ENCODE data around the gene MRPS27. TPM values are rescaled to one million over a fixed set of nuclear protein-coding genes. Genes with fewer than 3 reads are reported as not detected.

Gene MRPS27
- total and polyA plus RNA-seq, 2 of the 13 experiments (the other 11 are each of a cell fraction or from before 2014, with no cell fraction given), result 71.8 to 115 TPM

DNA sequence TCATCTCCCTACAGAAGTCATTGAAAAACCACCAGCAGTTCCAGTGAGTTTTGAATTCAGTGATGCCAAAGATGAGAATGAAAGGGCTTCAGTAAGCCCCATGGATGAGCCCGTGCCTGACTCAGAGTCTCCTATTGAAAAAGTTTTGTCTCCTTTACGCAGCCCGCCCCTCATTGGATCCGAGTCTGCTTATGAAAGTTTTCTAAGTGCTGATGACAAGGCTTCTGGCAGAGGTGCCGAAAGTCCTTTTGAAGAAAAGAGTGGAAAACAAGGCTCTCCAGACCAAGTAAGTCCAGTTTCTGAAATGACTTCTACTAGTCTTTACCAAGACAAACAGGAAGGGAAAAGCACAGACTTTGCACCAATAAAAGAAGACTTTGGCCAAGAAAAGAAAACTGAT lies 122.6 kb downstream of the MRPS27 start:
- no peak overlapping the region for H3K27ac ChIP-seq (ENCODE audit: extremely low read length, insufficient read depth, low read length)
- DNase-seq (ENCODE audit: low spot score), result no peak
- FAIRE-seq, result no peak
- no peaks in the 10 kb centered on the region for H3K4me1 ChIP-seq (ENCODE audit: insufficient read depth, low read length)
- intact Hi-C loops (cut with micrococcal nuclease; ENCODE audit: unreplicated experiment), result loop anchor here (2.0 kb wide), 1 partner anchor 49 kb away; no protein-coding TSS in a partner anchor
- no peak overlapping the region for H2AFZ ChIP-seq (ENCODE audit: low read length)
- no peaks in the 10 kb centered on the region for H3K79me2 ChIP-seq (ENCODE audit: insufficient read depth, low read length)
- H3K27me3 ChIP-seq (ENCODE audit: control insufficient read depth in 1 of 2, insufficient read depth in 2 of 2, low read length in 2 of 2), result no peaks in the 10 kb centered on the region
- ChIA-PET POLR2A (no interaction called here), CTCF (ENCODE audit: low intra/inter-chr PET ratio, low total read pairs) (no interaction called here)
- no peak overlapping the region for H3K4me2 ChIP-seq (ENCODE audit: low read depth, low read length)
- no peak for ATAC-seq
- 95% methylated on average over 5 of the region's 5 CpGs for WGBS (ENCODE audit: low lambda C conversion rate)
- no peaks in the 10 kb centered on the region for H4K20me1 ChIP-seq (ENCODE audit: insufficient read depth, low read length)
- TF ChIP-seq MED1 (CRISPR knock-in tag; IDR thresholded peaks at IDR 0.05) (no peak), ZNF362 (CRISPR knock-in tag; IDR thresholded peaks at IDR 0.05; ENCODE audit: borderline replicate concordance) (no peak), ZNF383 (CRISPR knock-in tag; IDR thresholded peaks at IDR 0.05; ENCODE audit: borderline replicate concordance) (no peak), ELF3 (CRISPR knock-in tag; IDR thresholded peaks at IDR 0.05) (no peak)
- TF ChIP-seq, protein P1, sequence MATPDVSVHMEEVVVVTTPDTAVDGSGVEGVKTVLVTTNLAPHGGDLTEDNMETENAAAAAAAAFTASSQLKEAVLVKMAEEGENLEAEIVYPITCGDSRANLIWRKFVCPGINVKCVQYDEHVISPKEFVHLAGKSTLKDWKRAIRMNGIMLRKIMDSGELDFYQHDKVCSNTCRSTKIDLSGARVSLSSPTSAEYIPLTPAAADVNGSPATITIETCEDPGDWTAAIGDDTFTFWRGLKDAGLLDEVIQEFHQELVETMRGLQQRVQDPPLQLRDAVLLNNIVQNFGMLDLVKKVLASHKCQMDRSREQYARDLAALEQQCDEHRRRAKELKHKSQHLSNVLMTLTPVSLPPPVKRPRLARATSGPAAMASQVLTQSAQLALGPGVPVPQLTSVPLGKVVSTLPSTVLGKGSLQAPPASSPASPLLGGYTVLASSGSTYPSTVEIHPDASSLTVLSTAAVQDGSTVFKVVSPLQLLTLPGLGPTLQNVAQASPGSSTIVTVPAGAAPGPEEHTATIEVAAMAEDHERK (CRISPR knock-in tag; IDR thresholded peaks at IDR 0.05; ENCODE audit: low read depth), result no peak
- H3K9me3 ChIP-seq (ENCODE audit: low read length), result no peaks in the 10 kb centered on the region
- H3K36me3 ChIP-seq (replicated peaks in 1 of 2; ENCODE audit: control insufficient read depth in 1 of 2, insufficient read depth in 2 of 2, low read length in 2 of 2), result 0 out of 5 replicates have a peak, but pooled peaks cover 0 to 4% of the 10 kb centered on the region in 2 experiments
- in situ Hi-C loops (cut with HindIII; ENCODE audit: extremely low pct_ligation_motif_present, low pct_unique_long_range_greater_than_20kb), result no loop called here
- no peak overlapping the region for H3K4me3 ChIP-seq (replicated peaks in 1 of 3; ENCODE audit: insufficient read depth in 1 of 3, low read depth in 2 of 3, low read length in 3 of 3)
- H3K9ac ChIP-seq (ENCODE audit: insufficient read depth, low read depth, low read length), result no peak overlapping the region
- BruUV-seq (replicated peaks), result no TSS peak

DNA sequence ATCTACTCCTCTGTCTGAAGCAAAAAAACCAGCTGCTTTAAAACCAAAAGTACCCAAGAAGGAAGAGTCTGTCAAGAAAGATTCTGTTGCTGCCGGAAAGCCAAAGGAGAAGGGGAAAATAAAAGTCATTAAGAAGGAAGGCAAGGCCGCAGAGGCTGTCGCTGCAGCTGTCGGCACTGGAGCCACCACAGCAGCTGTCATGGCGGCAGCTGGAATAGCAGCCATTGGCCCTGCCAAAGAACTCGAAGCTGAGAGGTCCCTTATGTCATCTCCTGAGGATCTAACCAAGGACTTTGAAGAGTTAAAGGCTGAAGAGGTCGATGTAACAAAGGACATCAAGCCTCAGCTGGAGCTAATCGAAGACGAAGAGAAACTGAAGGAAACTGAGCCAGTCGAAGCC lies 124.5 kb downstream of the MRPS27 start:
- WGBS (ENCODE audit: low lambda C conversion rate), result 83% methylated on average over 10 of the region's 10 CpGs
- CTCF ChIA-PET (ENCODE audit: low intra/inter-chr PET ratio, low total read pairs), result no interaction called here
- no peak for TF ChIP-seq MED13 (CRISPR knock-in tag; IDR thresholded peaks at IDR 0.05)
- TF ChIP-seq MBNL3 (CRISPR knock-in tag; conservative IDR thresholded peaks at IDR 0.05), result no peak
- no peak for TF ChIP-seq DNMT3B (CRISPR knock-in tag; conservative IDR thresholded peaks at IDR 0.05)
- TF ChIP-seq ZNF468 (CRISPR knock-in tag; IDR thresholded peaks at IDR 0.05), result no peak
- TF ChIP-seq ZNF3 (CRISPR knock-in tag; IDR thresholded peaks at IDR 0.05), result no peak
- no peak for TF ChIP-seq ATRX (CRISPR knock-in tag; IDR thresholded peaks at IDR 0.05; ENCODE audit: borderline replicate concordance)
- TF ChIP-seq FUBP1 (CRISPR knock-in tag; IDR thresholded peaks at IDR 0.05; ENCODE audit: borderline replicate concordance), result no peak
- no peak for TF ChIP-seq DMTF1 (CRISPR knock-in tag; IDR thresholded peaks at IDR 0.05)

More for the DNA sequence above, 124.5 kb downstream of the MRPS27 start:
- BruUV-seq (replicated peaks), result no TSS peak
- no peaks in the 10 kb centered on the region for H3K79me2 ChIP-seq (ENCODE audit: insufficient read depth, low read length)
- no peak overlapping the region for H3K27ac ChIP-seq (ENCODE audit: extremely low read length, insufficient read depth, low read length)
- H3K27me3 ChIP-seq (ENCODE audit: control insufficient read depth in 1 of 2, insufficient read depth in 2 of 2, low read length in 2 of 2), result no peaks in the 10 kb centered on the region
- H3K4me3 ChIP-seq (replicated peaks in 1 of 3; ENCODE audit: insufficient read depth in 1 of 3, low read depth in 2 of 3, low read length in 3 of 3), result no peak overlapping the region
- H3K9me3 ChIP-seq (ENCODE audit: low read length), result no peaks in the 10 kb centered on the region
- H3K9ac ChIP-seq (ENCODE audit: insufficient read depth, low read depth, low read length), result no peak overlapping the region
- ATAC-seq (no peak), FAIRE-seq (no peak), DNase-seq (ENCODE audit: low spot score) (no peak)
- H3K4me2 ChIP-seq (ENCODE audit: low read depth, low read length), result no peak overlapping the region
- in situ Hi-C loops (cut with HindIII; ENCODE audit: extremely low pct_ligation_motif_present, low pct_unique_long_range_greater_than_20kb), result no loop called here
- intact Hi-C loops (cut with micrococcal nuclease; ENCODE audit: unreplicated experiment), result no loop called here
- no peaks in the 10 kb centered on the region for H4K20me1 ChIP-seq (ENCODE audit: insufficient read depth, low read length)
- H2AFZ ChIP-seq (ENCODE audit: low read length), result no peak overlapping the region
- no peaks in the 10 kb centered on the region for H3K4me1 ChIP-seq (ENCODE audit: insufficient read depth, low read length)
- H3K36me3 ChIP-seq (replicated peaks in 1 of 2; ENCODE audit: control insufficient read depth in 1 of 2, insufficient read depth in 2 of 2, low read length in 2 of 2), result 0 out of 5 replicates have a peak, but pooled peaks cover 0 to 4% of the 10 kb centered on the region in 2 experiments
- POLR2A ChIA-PET, result no interaction called here

Data from HepG2 (cell line).